Vagina (tissue), 2 donors: ENCODE data around the gene ZFP3.

Experiments
- CTCF ChIP-seq, 3 experiments: fragments of 450-650 bp in 2 of 3; fragments of 200-600 bp in 1 of 3; sonication (generic) in 1 of 3; IDR thresholded peaks; one replicate each; pipeline ENCODE4 v1.5.1; 2017 to 2019; ENCODE audit warnings: antibody characterized with exemption in 3 of 3, mild to moderate bottlenecking in 2 of 3, moderate library complexity in 2 of 3
- POLR2A ChIP-seq, 2 donors: fragments of 450-650 bp; IDR thresholded peaks; one replicate each; pipeline ENCODE4 v1.6.1; 2017; ENCODE audit warnings: antibody characterized with exemption in 2 of 2, mild to moderate bottlenecking in 2 of 2, moderate library complexity in 2 of 2

GRCh38 chr17:5128905-5129535 lies 50.8 kb downstream of the ZFP3 start:
- TF ChIP-seq CTCF (IDR thresholded peaks at IDR 0.05) (no peak), POLR2A (IDR thresholded peaks at IDR 0.05) (no peak)
